GM08714 (cell line): ENCODE measurements around the gene DDX50.
"Not testable (repeated sequence)": the region's sequence is repeated elsewhere in the genome, so short reads cannot be mapped to it uniquely, and the experiment has no call there.

ENCODE experiments used
- H3K4me3 ChIP-seq: fragments of 200-500 bp; sonication (Bioruptor generic); 2 replicates; pipeline ENCODE4 v1.5.1; 2014; ENCODE audit warnings: mild to moderate bottlenecking, low read length, inconsistent platforms
- ZNF274 ChIP-seq: IDR thresholded peaks from 2 replicates; pipeline ENCODE4 v1.6.1; 2012; ENCODE audit warnings: mild to moderate bottlenecking, low read depth, low read length

DDX50 gene

GRCh38 chr10:68938884-68939283 is 37.8 kb downstream of the DDX50 start:
- TF ChIP-seq ZNF274, result no peak
- H3K4me3 ChIP-seq, result no peak overlapping the region

- H3K4me3 ChIP-seq, result not testable (repeated sequence)
Measured at GRCh38 chr10:68940917-68941316, 39.8 kb downstream of the DDX50 start.

- no peak overlapping the region for H3K4me3 ChIP-seq
- TF ChIP-seq ZNF274, result no peak
Measured at GRCh38 chr10:68950598-68950997, 49.5 kb downstream of the DDX50 start.

GRCh38 chr10:68954904-68955303 is 53.8 kb downstream of the DDX50 start:
- peak overlapping the region; percentile 87; the same call in 1 of the 2 replicates for H3K4me3 ChIP-seq
- no peak for TF ChIP-seq ZNF274

- no peak for TF ChIP-seq ZNF274
- H3K4me3 ChIP-seq, result peak overlapping the region; percentile 87
Measured at GRCh38 chr10:68955355-68955831, 54.3 kb downstream of the DDX50 start.

- TF ChIP-seq ZNF274, result no peak
Measured at GRCh38 chr10:68955832-68956532, 54.9 kb downstream of the DDX50 start, which contains the start of gene DDX21. Gene DDX21 (plus strand): TSS chr10:68956170. CDS start chr10:68956226, 56 bp downstream.

GRCh38 chr10:68957284-68957615 is 56.1 kb downstream of the DDX50 start:
- TF ChIP-seq ZNF274, result no peak
- peak overlapping the region; percentile 87 for H3K4me3 ChIP-seq

More at GRCh38 chr10:68955832-68956532, 54.9 kb downstream of the DDX50 start, which contains the start of gene DDX21:
- peak within 1 kb of the TSS; percentile 87 for H3K4me3 ChIP-seq

GRCh38 chr10:68957654-68958053 is 56.5 kb downstream of the DDX50 start:
- TF ChIP-seq ZNF274, result no peak

GRCh38 chr10:68959695-68960527 is 58.8 kb downstream of the DDX50 start:
- TF ChIP-seq ZNF274, result no peak
- H3K4me3 ChIP-seq, result no peak overlapping the region

More at GRCh38 chr10:68957654-68958053, 56.5 kb downstream of the DDX50 start:
- peak overlapping the region; percentile 87 for H3K4me3 ChIP-seq

GRCh38 chr10:68963151-68963550 is 62.0 kb downstream of the DDX50 start:
- no peak overlapping the region for H3K4me3 ChIP-seq
- no peak for TF ChIP-seq ZNF274

GRCh38 chr10:68973975-68974374 is 72.9 kb downstream of the DDX50 start:
- TF ChIP-seq ZNF274, result no peak
- no peak overlapping the region for H3K4me3 ChIP-seq

- H3K4me3 ChIP-seq, result not testable (repeated sequence)
Measured at GRCh38 chr10:68975936-68976473, 74.9 kb downstream of the DDX50 start.

GRCh38 chr10:68979738-68980137 is 78.6 kb downstream of the DDX50 start:
- H3K4me3 ChIP-seq, result not testable (repeated sequence)

- TF ChIP-seq ZNF274, result no peak
Measured at GRCh38 chr10:68981074-68981473, 80.0 kb downstream of the DDX50 start.

GRCh38 chr10:68982389-68982788 is 81.3 kb downstream of the DDX50 start:
- TF ChIP-seq ZNF274, result no peak

More at GRCh38 chr10:68981074-68981473, 80.0 kb downstream of the DDX50 start:
- H3K4me3 ChIP-seq, result no peak overlapping the region

GRCh38 chr10:68987611-68988010 is 86.5 kb downstream of the DDX50 start:
- H3K4me3 ChIP-seq, result no peak overlapping the region
- TF ChIP-seq ZNF274, result no peak

More at GRCh38 chr10:68982389-68982788, 81.3 kb downstream of the DDX50 start:
- no peak overlapping the region for H3K4me3 ChIP-seq
